GM23248 (cell line): ENCODE results near the gene BCL11B. TPM values are rescaled to one million over a fixed set of nuclear protein-coding genes. Genes with fewer than 3 reads are reported as not detected.

Experiments
- DNase-seq: peaks from one replicate; pipeline ENCODE4 v3.0.0-alpha.2; 2015
- H2AFZ ChIP-seq: fragments of 200-600 bp; sonication (generic); 2 replicates; pipeline ENCODE4 v1.6.1; 2016; ENCODE audit warnings: antibody characterized with exemption
- H3F3A ChIP-seq: fragments of 200-600 bp; sonication (generic); 2 replicates; pipeline ENCODE4 v1.6.1; 2016; ENCODE audit warnings: mild to moderate bottlenecking, antibody characterized with exemption, mixed run types; ENCODE audit not compliant: insufficient read depth
- H3K27ac ChIP-seq: fragments of 200-600 bp; sonication (generic); 2 replicates; pipeline ENCODE4 v1.5.1; 2016; ENCODE audit warnings: mild to moderate bottlenecking
- H3K27me3 ChIP-seq: fragments of 200-600 bp; sonication (generic); replicated peaks from 2 replicates; pipeline ENCODE4 v1.6.1; 2016; ENCODE audit warnings: mild to moderate bottlenecking; ENCODE audit not compliant: insufficient read depth
- H3K36me3 ChIP-seq: fragments of 200-600 bp; sonication (generic); 2 replicates; pipeline ENCODE4 v1.6.1; 2016; ENCODE audit warnings: low read depth, mild to moderate bottlenecking
- H3K4me1 ChIP-seq: fragments of 200-600 bp; sonication (generic); 2 replicates; pipeline ENCODE4 v1.6.1; 2016; ENCODE audit warnings: mild to moderate bottlenecking; ENCODE audit not compliant: insufficient read depth
- H3K4me2 ChIP-seq: fragments of 200-600 bp; sonication (generic); one replicate; pipeline ENCODE4 v1.6.1; 2016; ENCODE audit warnings: mild to moderate bottlenecking; ENCODE audit not compliant: unreplicated experiment
- H3K4me3 ChIP-seq: fragments of 200-600 bp; sonication (generic); 2 replicates; pipeline ENCODE4 v1.5.1; 2016; ENCODE audit warnings: mild to moderate bottlenecking
- H3K79me2 ChIP-seq: fragments of 200-600 bp; sonication (generic); 2 replicates; pipeline ENCODE4 v1.6.1; 2016; ENCODE audit warnings: mild to moderate bottlenecking; ENCODE audit not compliant: insufficient read depth
- H3K9ac ChIP-seq: fragments of 200-600 bp; sonication (generic); 2 replicates; pipeline ENCODE4 v1.6.1; 2016; ENCODE audit warnings: mild to moderate bottlenecking
- H3K9me2 ChIP-seq: fragments of 200-600 bp; sonication (generic); 2 replicates; pipeline ENCODE4 v1.6.1; 2016; ENCODE audit warnings: mixed run types, mild to moderate bottlenecking, moderate library complexity; ENCODE audit not compliant: insufficient read depth
- H3K9me3 ChIP-seq: fragments of 200-600 bp; sonication (generic); one replicate; pipeline ENCODE4 v1.6.1; 2017; ENCODE audit warnings: low read depth
- H4K20me1 ChIP-seq: fragments of 200-600 bp; sonication (generic); 2 replicates; pipeline ENCODE4 v1.6.0; 2016; ENCODE audit not compliant: insufficient read depth
- EZH2 ChIP-seq: fragments of 200-600 bp; sonication (generic); IDR thresholded peaks from 2 replicates; pipeline ENCODE4 v1.6.1; 2018; ENCODE audit warnings: antibody characterized with exemption, mild to moderate bottlenecking; ENCODE audit not compliant: insufficient read depth, poor library complexity, severe bottlenecking
- EZH2phosphoT487 ChIP-seq: fragments of 200-600 bp; sonication (generic); IDR thresholded peaks from 2 replicates; pipeline ENCODE4 v1.6.1; 2018; ENCODE audit warnings: antibody characterized with exemption, moderate library complexity, mild to moderate bottlenecking, low read depth; ENCODE audit not compliant: insufficient read depth
- WGBS, 2 experiments: methylation state at CpG; one replicate each; pipeline ENCODE4 v1.1.6; 2015 to 2017; ENCODE audit warnings: low lambda C conversion rate in 2 of 2, low coverage in 1 of 2; ENCODE audit errors: missing lambda C conversion rate in 2 of 2; 5-methylcytosine and 5-hydroxymethylcytosine counted together
- in situ Hi-C: fragments of 300-500 bp; cut with MboI; formaldehyde crosslinking; loops from 2 replicates; pipeline ENCODE4 v1.15.0; 2020
- polyA plus RNA-seq: library from polyadenylated mRNA; unstranded; fragments of >200 nt; fragmentation: Nextera tagmentation; extraction: Ambion mirVana; gene quantifications from 2 replicates; pipeline ENCODE4 v1.2.1, GENCODE V29; 2016
- total RNA-seq: library from RNA; depleted of rRNA; stranded (reverse); fragments of >200 nt; shearing (Covaris generic); gene quantifications from 2 replicates; pipeline ENCODE4 v1.2.3, GENCODE V29; 2014

The BCL11B gene
- total and polyA plus RNA-seq, 2 experiments from 2014 or later, result not detected

DNA sequence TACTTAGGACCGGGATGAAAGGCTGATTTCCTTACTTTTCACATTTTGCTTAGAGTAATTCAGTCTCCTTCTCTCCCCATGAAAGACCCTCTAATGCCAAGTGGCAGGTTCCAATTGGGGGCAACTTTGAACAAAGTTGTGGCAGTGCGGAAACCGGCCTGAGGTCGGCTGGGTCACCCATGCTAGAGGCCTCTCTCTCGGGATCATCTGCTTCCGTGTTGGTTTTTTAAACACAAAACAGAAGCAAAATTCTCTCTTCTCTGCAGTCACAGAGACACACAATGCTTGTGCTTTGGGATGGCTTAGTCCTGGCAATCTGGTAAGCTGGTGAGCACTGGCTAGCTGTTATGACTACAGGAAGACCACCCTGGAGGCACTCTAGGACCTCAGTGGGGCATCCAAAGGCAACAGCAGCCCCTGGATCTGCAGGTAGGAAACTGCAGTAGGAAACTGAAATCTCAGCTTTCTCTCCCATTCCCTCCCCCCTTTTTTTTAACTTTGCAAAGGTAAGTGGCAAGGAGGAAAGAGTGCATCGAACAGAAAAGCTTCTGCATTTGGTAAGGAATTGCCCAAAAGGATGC lies 102.1 kb downstream of the BCL11B start:
- no peak for DNase-seq
- H4K20me1 ChIP-seq, result no peaks in the 10 kb centered on the region
- H3K9me3 ChIP-seq, result no peaks in the 10 kb centered on the region
- no peak overlapping the region for H3K4me3 ChIP-seq
- H3K27ac ChIP-seq, result no peak overlapping the region
- no peak overlapping the region for H3K9ac ChIP-seq
- no peaks in the 10 kb centered on the region for H3K4me1 ChIP-seq
- H3F3A ChIP-seq, result no peaks in the 10 kb centered on the region
- H3K36me3 ChIP-seq, result no peaks in the 10 kb centered on the region
- H3K9me2 ChIP-seq, result no peaks in the 10 kb centered on the region
- H3K79me2 ChIP-seq, result no peaks in the 10 kb centered on the region
- no peak overlapping the region for H3K4me2 ChIP-seq
- H3K27me3 ChIP-seq, result no peaks in the 10 kb centered on the region
- WGBS, 2 experiments, result 72 to 73% methylated on average over 7 of the region's 7 CpGs
- TF ChIP-seq EZH2phosphoT487 (no peak), EZH2 (no peak)
- in situ Hi-C loops, result no loop called here
- H2AFZ ChIP-seq, result no peak overlapping the region

- Histone ChIP-seq H3F3A (no peaks in the 10 kb centered on the region), H3K27me3 (no peaks in the 10 kb centered on the region)
- WGBS, 2 experiments, result 55 to 67% methylated on average over 5 of the region's 5 CpGs
These were observed 103.7 kb downstream of the BCL11B start for GRCh38 chr14:99168330-99168729.

DNA sequence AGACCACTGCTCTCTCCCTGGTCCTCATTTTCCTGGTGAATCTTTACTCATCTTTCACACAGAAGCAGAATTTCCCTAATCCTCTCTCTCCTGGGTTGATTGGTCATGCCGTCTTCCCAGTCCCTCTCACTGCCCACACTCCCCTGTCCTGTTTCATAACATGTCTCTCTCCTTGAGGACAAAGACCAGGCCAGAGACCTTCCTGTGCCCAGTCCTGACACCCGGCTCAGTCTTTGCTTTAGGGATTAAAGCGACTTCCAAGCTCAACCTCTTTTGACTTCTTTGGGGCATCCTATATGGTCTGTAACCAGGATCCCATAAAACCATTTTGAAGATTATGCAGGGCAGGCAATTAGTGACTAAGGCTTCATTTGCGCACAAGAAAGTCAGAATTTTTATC lies 105.5 kb downstream of the BCL11B start:
- no peak overlapping the region for H2AFZ ChIP-seq
- H3K4me2 ChIP-seq, result no peak overlapping the region
- in situ Hi-C loops, result no loop called here
- H3K9me3 ChIP-seq, result no peaks in the 10 kb centered on the region
- 65 to 66% methylated on average over 4 of the region's 4 CpGs for WGBS, 2 experiments
- H3K4me3 ChIP-seq, result no peak overlapping the region
- DNase-seq, result no peak
- H3K79me2 ChIP-seq, result no peaks in the 10 kb centered on the region
- H3F3A ChIP-seq, result no peaks in the 10 kb centered on the region
- H3K27ac ChIP-seq, result no peak overlapping the region
- no peaks in the 10 kb centered on the region for H3K36me3 ChIP-seq
- H4K20me1 ChIP-seq, result no peaks in the 10 kb centered on the region
- H3K27me3 ChIP-seq, result no peaks in the 10 kb centered on the region
- no peaks in the 10 kb centered on the region for H3K9me2 ChIP-seq
- no peak for TF ChIP-seq EZH2
- TF ChIP-seq EZH2phosphoT487, result no peak
- H3K9ac ChIP-seq, result no peak overlapping the region
- H3K4me1 ChIP-seq, result no peaks in the 10 kb centered on the region

More at GRCh38 chr14:99168330-99168729, 103.7 kb downstream of the BCL11B start:
- Histone ChIP-seq H4K20me1 (no peaks in the 10 kb centered on the region), H3K9me2 (no peaks in the 10 kb centered on the region), H3K27ac (no peak overlapping the region), H3K4me1 (no peaks in the 10 kb centered on the region), H3K4me2 (no peak overlapping the region), H2AFZ (no peak overlapping the region), H3K9me3 (no peaks in the 10 kb centered on the region), H3K4me3 (no peak overlapping the region), H3K36me3 (no peaks in the 10 kb centered on the region), H3K79me2 (no peaks in the 10 kb centered on the region), H3K9ac (no peak overlapping the region)
- TF ChIP-seq EZH2, result no peak
- in situ Hi-C loops, result no loop called here
- no peak for DNase-seq

- H3K9me3 ChIP-seq, result no peaks in the 10 kb centered on the region
- 18 to 19% methylated on average over 5 of the region's 5 CpGs for WGBS, 2 experiments
- no peak overlapping the region for H3K27ac ChIP-seq
- H3K9me2 ChIP-seq, result no peaks in the 10 kb centered on the region
- no peak overlapping the region for H3K4me3 ChIP-seq
- DNase-seq, result no peak
- no peaks in the 10 kb centered on the region for H3K79me2 ChIP-seq
- TF ChIP-seq EZH2 (no peak), EZH2phosphoT487 (no peak)
- H3F3A ChIP-seq, result no peaks in the 10 kb centered on the region
- H3K4me1 ChIP-seq, result no peaks in the 10 kb centered on the region
- no peaks in the 10 kb centered on the region for H4K20me1 ChIP-seq
- in situ Hi-C loops, result no loop called here
- H3K9ac ChIP-seq, result no peak overlapping the region
- H3K36me3 ChIP-seq, result no peaks in the 10 kb centered on the region
- no peak overlapping the region for H3K4me2 ChIP-seq
- no peak overlapping the region for H2AFZ ChIP-seq
- H3K27me3 ChIP-seq, result no peaks in the 10 kb centered on the region
These were observed 107.3 kb downstream of the BCL11B start for GRCh38 chr14:99164712-99165111.

- Histone ChIP-seq H2AFZ (no peak overlapping the region), H3K9me3 (no peaks in the 10 kb centered on the region), H3K4me2 (no peak overlapping the region), H3K79me2 (no peaks in the 10 kb centered on the region), H3K9ac (no peak overlapping the region), H3K36me3 (no peaks in the 10 kb centered on the region), H3K27me3 (no peaks in the 10 kb centered on the region), H3K9me2 (no peaks in the 10 kb centered on the region), H3F3A (no peaks in the 10 kb centered on the region), H4K20me1 (no peaks in the 10 kb centered on the region), H3K4me3 (no peak overlapping the region), H3K4me1 (no peaks in the 10 kb centered on the region), H3K27ac (no peak overlapping the region)
- TF ChIP-seq EZH2phosphoT487, result no peak
- TF ChIP-seq EZH2, result no peak
- 52 to 59% methylated on average over 3 of the region's 3 CpGs for WGBS, 2 experiments
- no peak for DNase-seq
- in situ Hi-C loops, result no loop called here
These were observed 108.6 kb downstream of the BCL11B start for GRCh38 chr14:99163446-99163845.
